IMR-90 (cell line): ENCODE results near the gene PTMS. TPM values are rescaled to one million over a fixed set of nuclear protein-coding genes. Genes with fewer than 3 reads are reported as not detected.

ENCODE experiments used
- ATAC-seq: fragments of 200-7000 bp; cut with Tn5 transposase; 2 replicates; pipeline ENCODE4 v1.9.1; 2020; ENCODE audit warnings: low read depth, mild to moderate bottlenecking, moderate library complexity
- BruUV-seq: library from RNA; stranded (reverse); fragments of 400-500 nt; replicated peaks from 2 replicates; lab custom pipeline; 2021; lab: Mats Ljungman, UMichigan
- CTCF ChIA-PET: fragments of 300-600 bp; formaldehyde crosslinking; extraction: SDS; loops from one replicate; lab custom pipeline; 2021; ENCODE audit warnings: antibody characterized with exemption; lab: Yijun Ruan, JAX
- POLR2A ChIA-PET: fragments of 300-600 bp; sonication (Branson Sonifier 250); formaldehyde crosslinking; loops from one replicate; lab custom pipeline; 2022; ENCODE audit warnings: antibody characterized with exemption; ENCODE audit not compliant: unreplicated experiment; lab: Charles Lee
- DNase-seq: peaks from one replicate; pipeline ENCODE4 v3.0.0; 2013
- H2AFZ ChIP-seq: replicated peaks from 2 replicates; pipeline ENCODE3; 2013; ENCODE audit warnings: low read length, mild to moderate bottlenecking; ENCODE audit not compliant: poor library complexity
- H2AK5ac ChIP-seq: 2 replicates; pipeline ENCODE4 v1.6.1; 2013; ENCODE audit warnings: low read depth, low read length, inconsistent platforms
- H2AK9ac ChIP-seq: replicated peaks from 2 replicates; pipeline ENCODE3; 2013; ENCODE audit warnings: mild to moderate bottlenecking, low read depth, low read length, moderate library complexity; ENCODE audit not compliant: poor library complexity
- H2BK120ac ChIP-seq: 2 replicates; pipeline ENCODE4 v1.6.1; 2013; ENCODE audit warnings: low read depth, low read length, inconsistent platforms
- H2BK15ac ChIP-seq: 3 replicates; pipeline ENCODE4 v1.6.1; 2013; ENCODE audit warnings: low read depth, low read length, inconsistent platforms
- H2BK20ac ChIP-seq: 2 replicates; pipeline ENCODE4 v1.6.1; 2013; ENCODE audit warnings: low read depth, mild to moderate bottlenecking, inconsistent platforms, low read length, moderate library complexity
- H2BK5ac ChIP-seq: 2 replicates; pipeline ENCODE4 v1.6.1; 2013; ENCODE audit warnings: mild to moderate bottlenecking, low read depth, low read length, inconsistent platforms; ENCODE audit not compliant: poor library complexity, severe bottlenecking
- H3K14ac ChIP-seq: replicated peaks from 2 replicates; pipeline ENCODE4 v1.6.1; 2013; ENCODE audit warnings: low read depth, low read length, inconsistent platforms
- H3K18ac ChIP-seq: 2 replicates; pipeline ENCODE4 v1.6.1; 2013; ENCODE audit warnings: low read depth, low read length, control low read depth
- H3K23ac ChIP-seq: 2 replicates; pipeline ENCODE4 v1.6.1; 2013; ENCODE audit warnings: low read depth, low read length, inconsistent platforms
- H3K27ac ChIP-seq: 2 replicates; pipeline ENCODE4 v1.5.1; 2013; ENCODE audit warnings: mild to moderate bottlenecking, control low read depth, low read length; ENCODE audit not compliant: insufficient read depth
- H3K27me3 ChIP-seq: 2 replicates; pipeline ENCODE4 v1.6.1; 2013; ENCODE audit warnings: low read length; ENCODE audit not compliant: control insufficient read depth, insufficient read depth
- H3K36me3 ChIP-seq: 2 replicates; pipeline ENCODE4 v1.6.1; 2013; ENCODE audit warnings: low read length, mixed read lengths; ENCODE audit not compliant: control insufficient read depth, insufficient read depth
- H3K4ac ChIP-seq: 2 replicates; pipeline ENCODE4 v1.6.1; 2013; ENCODE audit warnings: low read depth, low read length, inconsistent platforms
- H3K4me1 ChIP-seq: 2 replicates; pipeline ENCODE4 v1.6.1; 2013; ENCODE audit warnings: low read length, mixed read lengths; ENCODE audit not compliant: control insufficient read depth, insufficient read depth
- H3K4me2 ChIP-seq: 2 replicates; pipeline ENCODE4 v1.6.1; 2013; ENCODE audit warnings: low read depth, mild to moderate bottlenecking, control low read depth, low read length, moderate library complexity
- H3K4me3 ChIP-seq: 2 replicates; pipeline ENCODE4 v1.5.1; 2013; ENCODE audit warnings: low read depth, mild to moderate bottlenecking, control low read depth, low read length, moderate library complexity; ENCODE audit not compliant: insufficient read depth
- H3K56ac ChIP-seq: 2 replicates; pipeline ENCODE4 v1.6.1; 2013; ENCODE audit warnings: low read length, inconsistent platforms; ENCODE audit not compliant: insufficient read depth; ENCODE audit errors: extremely low read depth
- H3K79me1 ChIP-seq, 2 experiments: 2 replicates each; pipeline ENCODE4 v1.6.1; 2013; ENCODE audit warnings: low read length in 2 of 2, inconsistent platforms in 1 of 2, low read depth in 1 of 2
- H3K9ac ChIP-seq: 2 replicates; pipeline ENCODE4 v1.6.1; 2013; ENCODE audit warnings: low read depth, low read length, control low read depth
- H3K9me1 ChIP-seq: 2 replicates; pipeline ENCODE4 v1.6.1; 2013; ENCODE audit warnings: low read length, inconsistent platforms; ENCODE audit not compliant: insufficient read depth
- H3K9me3 ChIP-seq: 2 replicates; pipeline ENCODE4 v1.6.1; 2013; ENCODE audit warnings: low read length; ENCODE audit not compliant: control insufficient read depth, insufficient read depth
- H4K20me1 ChIP-seq: 2 replicates; pipeline ENCODE4 v1.6.1; 2013; ENCODE audit warnings: low read length, inconsistent platforms; ENCODE audit not compliant: insufficient read depth
- H4K5ac ChIP-seq: 2 replicates; pipeline ENCODE4 v1.6.1; 2013; ENCODE audit warnings: mild to moderate bottlenecking, low read depth, low read length, control low read depth
- H4K8ac ChIP-seq, 2 experiments: 2 replicates each; pipeline ENCODE4 v1.6.1; 2013; ENCODE audit warnings: low read depth in 2 of 2, low read length in 2 of 2, control low read depth in 1 of 2, inconsistent platforms in 1 of 2
- H4K91ac ChIP-seq: 2 replicates; pipeline ENCODE4 v1.6.1; 2013; ENCODE audit warnings: low read depth, low read length, inconsistent platforms; ENCODE audit not compliant: insufficient read depth
- BHLHE40 ChIP-seq: fragments of 150-350 bp; IDR thresholded peaks from 2 replicates; pipeline ENCODE4 v1.6.1; 2016; ENCODE audit warnings: mild to moderate bottlenecking, low read depth, low read length
- CEBPB ChIP-seq: IDR thresholded peaks from 2 replicates; pipeline ENCODE4 v1.6.1; 2012; ENCODE audit warnings: low read depth, low read length, improper control_type of control experiment
- CHD1 ChIP-seq: IDR thresholded peaks from 2 replicates; pipeline ENCODE4 v1.6.1; 2012; ENCODE audit warnings: low read depth, low read length, improper control_type of control experiment
- CTCF ChIP-seq: conservative IDR thresholded peaks from 2 replicates; pipeline ENCODE4 v1.5.1; 2012; ENCODE audit warnings: mild to moderate bottlenecking, low read depth, low read length, improper control_type of control experiment
- ELK1 ChIP-seq: fragments of 150-350 bp; IDR thresholded peaks from 2 replicates; pipeline ENCODE4 v1.6.1; 2016; ENCODE audit warnings: low read depth, mild to moderate bottlenecking, low read length, moderate library complexity, borderline replicate concordance
- FOS ChIP-seq: fragments of 150-350 bp; IDR thresholded peaks from 2 replicates; pipeline ENCODE4 v1.6.1; 2016; ENCODE audit warnings: low read depth, low read length
- MAFK ChIP-seq: IDR thresholded peaks from 2 replicates; pipeline ENCODE4 v1.6.1; 2012; ENCODE audit warnings: low read depth, low read length, improper control_type of control experiment
- MAZ ChIP-seq: IDR thresholded peaks from 2 replicates; pipeline ENCODE4 v1.6.1; 2012; ENCODE audit warnings: low read depth, mild to moderate bottlenecking, low read length, improper control_type of control experiment, moderate library complexity, borderline replicate concordance
- MXI1 ChIP-seq: IDR thresholded peaks from 2 replicates; pipeline ENCODE4 v1.6.1; 2012; ENCODE audit warnings: low read depth, mild to moderate bottlenecking, low read length, moderate library complexity, borderline replicate concordance
- NFE2L2 ChIP-seq: fragments of 150-350 bp; IDR thresholded peaks from 2 replicates; pipeline ENCODE4 v1.6.1; 2016; ENCODE audit warnings: low read depth, mild to moderate bottlenecking, low read length
- POLR2A ChIP-seq: IDR thresholded peaks from 2 replicates; pipeline ENCODE4 v1.6.1; 2012; ENCODE audit warnings: mild to moderate bottlenecking, low read depth, low read length
- RAD21 ChIP-seq: IDR thresholded peaks from 2 replicates; pipeline ENCODE4 v1.6.1; 2012; ENCODE audit warnings: low read length, improper control_type of control experiment
- RCOR1 ChIP-seq: IDR thresholded peaks from 2 replicates; pipeline ENCODE4 v1.6.1; 2012; ENCODE audit warnings: mild to moderate bottlenecking, low read length, improper control_type of control experiment; ENCODE audit not compliant: insufficient replicate concordance
- RFX5 ChIP-seq: IDR thresholded peaks from 2 replicates; pipeline ENCODE4 v1.8.0; 2012; ENCODE audit warnings: low read depth, mild to moderate bottlenecking, low read length, moderate library complexity
- SMC3 ChIP-seq: fragments of 150-350 bp; IDR thresholded peaks from 2 replicates; pipeline ENCODE4 v1.6.1; 2016; ENCODE audit warnings: low read depth, mild to moderate bottlenecking, antibody characterized with exemption, low read length, moderate library complexity
- USF2 ChIP-seq: fragments of 150-350 bp; IDR thresholded peaks from 2 replicates; pipeline ENCODE4 v1.6.1; 2017; ENCODE audit warnings: mild to moderate bottlenecking, antibody characterized with exemption, low read length, low read depth
- WGBS, 2 experiments: methylation state at CpG; one replicate each; pipeline versions ENCODE4 v1.1.5 to v1.1.7; 2013; ENCODE audit warnings: missing lambda C conversion rate in 2 of 2; ENCODE audit not compliant: insufficient read length in 1 of 2; ENCODE audit errors: extremely low coverage in 2 of 2; 5-methylcytosine and 5-hydroxymethylcytosine counted together
- dilution Hi-C: fragments of 300-500 bp; cut with HindIII; formaldehyde crosslinking; loops from one replicate; pipeline ENCODE4 v1.14.3; 2018; ENCODE audit warnings: low sequenced_read_pairs; ENCODE audit not compliant: unreplicated experiment
- in situ Hi-C: fragments of 300-500 bp; cut with MboI; formaldehyde crosslinking; loops from 3 replicates; pipeline ENCODE4 v1.14.3; 2019; ENCODE audit warnings: low sequenced_read_pairs, inconsistent platforms, mixed read lengths
- intact Hi-C: fragments of 100-400 bp; cut with micrococcal nuclease; formaldehyde crosslinking; loops from 2 replicates; pipeline ENCODE4 v1.10.0; 2022
- polyA plus RNA-seq, 3 experiments: library from polyadenylated mRNA; depleted of rRNA; stranded (reverse); fragments of >200 nt; gene quantifications; 2 replicates each; pipeline ENCODE4 v1.2.3, GENCODE V29; 2012; ENCODE audit warnings: low replicate concordance in 1 of 3
- total RNA-seq: library from RNA; depleted of rRNA; stranded (reverse); fragments of >200 nt; gene quantifications from 2 replicates; pipeline ENCODE4 v1.2.3, GENCODE V29; 2012

PTMS gene
- total and polyA plus RNA-seq, 2 of the 4 experiments (the other 2 are of a cell fraction) = 17.2 to 275 TPM

GRCh38 chr12:6771091-6771495, 4.9 kb downstream of the PTMS start:
- DNase-seq = no peak
- no peak overlapping the region for H3K4ac ChIP-seq
- H3K4me1 ChIP-seq = peaks cover 13% of the 10 kb centered on the region
- H3K14ac ChIP-seq = no peak overlapping the region
- peak overlapping the region; percentile 86 for H2AK9ac ChIP-seq
- H2AK5ac ChIP-seq = no peak overlapping the region
- H3K4me2 ChIP-seq = no peak overlapping the region
- no peak overlapping the region for H2BK15ac ChIP-seq
- H4K20me1 ChIP-seq = peaks cover 35% of the 10 kb centered on the region
- peaks cover 15 to 42% of the 10 kb centered on the region in 2 experiments for H3K79me1 ChIP-seq
- ChIA-PET CTCF (interaction anchor here (1.4 kb wide), 1 partner anchor 18 kb away, joined by 5 read pairs; the partner anchor contains the start of gene MLF2), POLR2A (no interaction called here)
- H2BK20ac ChIP-seq = no peak overlapping the region
- no peaks in the 10 kb centered on the region for H3K27me3 ChIP-seq
- in situ Hi-C loops (no loop called here), intact Hi-C loops (no loop called here), dilution Hi-C loops (no loop called here)
- H3K36me3 ChIP-seq = peaks cover 17% of the 10 kb centered on the region
- H2AFZ ChIP-seq = no peak overlapping the region
- peaks cover 12% of the 10 kb centered on the region for H3K9me1 ChIP-seq
- H4K8ac ChIP-seq = no peak overlapping the region
- BruUV-seq = no TSS peak
- TF ChIP-seq MAFK (no peak), CHD1 (no peak), MAZ (no peak), BHLHE40 (no peak), RCOR1 (no peak), CEBPB (no peak), RAD21 (no peak), ELK1 (no peak), USF2 (no peak), FOS (no peak), CTCF (no peak), POLR2A (no peak), NFE2L2 (no peak), RFX5 (no peak), SMC3 (no peak), MXI1 (no peak)
- no peak overlapping the region for H3K9ac ChIP-seq
- no peak overlapping the region for H3K27ac ChIP-seq
- no peak overlapping the region for H3K56ac ChIP-seq
- H3K23ac ChIP-seq = 0 out of 2 replicates have a peak overlapping the region, but pooled peaks have one; percentile 34
- H2BK120ac ChIP-seq = no peak overlapping the region
- WGBS, 2 experiments = no CpG with 5 or more reads among the region's 4 CpGs
- no peaks in the 10 kb centered on the region for H3K9me3 ChIP-seq
- H3K4me3 ChIP-seq = no peak overlapping the region
- no peak overlapping the region for H2BK5ac ChIP-seq
- H3K18ac ChIP-seq = no peak overlapping the region
- no peak overlapping the region for H4K91ac ChIP-seq
- no peak for ATAC-seq
- no peak overlapping the region for H4K5ac ChIP-seq
